ENCODE measurements around the gene COL3A1. TPM values are rescaled to one million over a fixed set of nuclear protein-coding genes. Genes with fewer than 3 reads are reported as not detected.
A peak's percentile ranks its signal among the peaks of the same experiment; 100 is the strongest.

COL3A1 gene
- total and polyA plus RNA-seq, 2 of the 13 experiments (the other 11 are each of a cell fraction or from before 2014, with no cell fraction given): 0.04 TPM; not detected in 1

DNA sequence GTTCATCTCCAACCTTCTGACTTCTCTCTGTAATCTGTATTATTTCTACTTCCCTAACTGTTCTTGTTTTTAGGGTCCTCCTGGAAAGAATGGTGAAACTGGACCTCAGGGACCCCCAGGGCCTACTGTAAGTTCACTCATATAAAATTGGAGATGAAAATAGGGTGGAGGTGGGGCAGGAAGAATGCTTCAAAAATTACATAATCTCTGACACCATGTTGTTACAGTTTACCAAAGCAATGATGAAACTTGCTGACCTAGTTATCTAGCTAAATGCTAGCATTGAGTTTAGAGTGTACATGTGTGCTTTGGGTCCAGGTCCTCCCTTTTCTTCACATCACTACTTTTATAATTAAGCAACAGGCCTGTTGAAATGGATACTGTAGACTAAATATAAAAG, 23.1 kb downstream of the COL3A1 start:
- DNase-seq (ENCODE audit: low spot score) (no peak), FAIRE-seq (no peak), ATAC-seq (no peak)
- Histone ChIP-seq H2AFZ (ENCODE audit: low read length) (no peak overlapping the region), H3K27me3 (ENCODE audit: control insufficient read depth in 1 of 2, insufficient read depth in 2 of 2, low read length in 2 of 2) (no peaks in the 10 kb centered on the region), H3K79me2 (ENCODE audit: insufficient read depth, low read length) (no peaks in the 10 kb centered on the region), H3K9ac (ENCODE audit: insufficient read depth, low read depth, low read length) (no peak overlapping the region), H3K4me1 (ENCODE audit: insufficient read depth, low read length) (no peaks in the 10 kb centered on the region), H3K27ac (ENCODE audit: extremely low read length, insufficient read depth, low read length) (no peak overlapping the region), H3K9me3 (ENCODE audit: low read length) (no peaks in the 10 kb centered on the region; the same call in 1 of the 2 replicates), H4K20me1 (ENCODE audit: insufficient read depth, low read length) (no peaks in the 10 kb centered on the region), H3K4me3 (replicated peaks in 1 of 3; ENCODE audit: insufficient read depth in 1 of 3, low read depth in 2 of 3, low read length in 3 of 3) (no peak overlapping the region), H3K4me2 (ENCODE audit: low read depth, low read length) (no peak overlapping the region), H3K36me3 (replicated peaks in 1 of 2; ENCODE audit: control insufficient read depth in 1 of 2, insufficient read depth in 2 of 2, low read length in 2 of 2) (no peaks in the 10 kb centered on the region)
- no TSS peak for BruUV-seq (replicated peaks)
- POLR2A ChIA-PET: no interaction called here
- TF ChIP-seq MAFF (IDR thresholded peaks at IDR 0.05; ENCODE audit: low read depth, low read length) (0 out of 2 replicates have a peak, but pooled peaks have one; percentile 7), ZNF670 (CRISPR knock-in tag; IDR thresholded peaks at IDR 0.05; ENCODE audit: borderline replicate concordance) (no peak), MAFK (conservative IDR thresholded peaks at IDR 0.05 in 1 of 2, IDR thresholded peaks at IDR 0.05 in 1 of 2; ENCODE audit: low read length in 2 of 2) (peak; percentile 4 to 33; a peak in 1 of 4 replicates)
- intact Hi-C loops (cut with micrococcal nuclease; ENCODE audit: unreplicated experiment) (no loop called here), in situ Hi-C loops (cut with HindIII; ENCODE audit: extremely low pct_ligation_motif_present, low pct_unique_long_range_greater_than_20kb) (loop anchor here (25.0 kb wide), 1 partner anchor 415 kb away; no protein-coding TSS in a partner anchor)
- CTCF ChIA-PET (ENCODE audit: low intra/inter-chr PET ratio, low total read pairs): no interaction called here

DNA sequence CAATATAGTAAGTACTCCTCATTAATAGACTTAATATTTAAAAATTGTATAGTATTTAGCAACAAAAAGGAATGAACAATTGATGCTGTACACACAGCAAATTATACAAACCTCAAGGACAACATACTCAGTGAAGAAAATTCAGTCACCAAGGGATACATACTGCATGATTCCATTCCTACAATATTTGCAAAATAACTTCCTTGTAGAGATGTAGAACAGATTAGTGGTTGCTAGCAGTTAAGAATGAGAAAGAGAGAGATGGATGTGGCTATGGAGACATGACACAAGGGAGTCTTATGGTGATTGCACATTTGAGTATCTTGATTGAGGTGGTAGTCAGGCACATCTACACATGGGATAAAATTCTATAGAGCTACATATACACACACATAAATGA, 26.0 kb downstream of the COL3A1 start:
- Histone ChIP-seq H3K4me3 (replicated peaks in 1 of 3; ENCODE audit: insufficient read depth in 1 of 3, low read depth in 2 of 3, low read length in 3 of 3) (no peak overlapping the region), H3K79me2 (ENCODE audit: insufficient read depth, low read length) (no peaks in the 10 kb centered on the region), H3K27me3 (ENCODE audit: control insufficient read depth in 1 of 2, insufficient read depth in 2 of 2, low read length in 2 of 2) (no peaks in the 10 kb centered on the region), H3K9ac (ENCODE audit: insufficient read depth, low read depth, low read length) (no peak overlapping the region), H3K36me3 (replicated peaks in 1 of 2; ENCODE audit: control insufficient read depth in 1 of 2, insufficient read depth in 2 of 2, low read length in 2 of 2) (no peaks in the 10 kb centered on the region), H3K27ac (ENCODE audit: extremely low read length, insufficient read depth, low read length) (no peak overlapping the region), H3K4me1 (ENCODE audit: insufficient read depth, low read length) (no peaks in the 10 kb centered on the region), H4K20me1 (ENCODE audit: insufficient read depth, low read length) (no peaks in the 10 kb centered on the region), H2AFZ (ENCODE audit: low read length) (no peak overlapping the region), H3K9me3 (ENCODE audit: low read length) (no peaks in the 10 kb centered on the region), H3K4me2 (ENCODE audit: low read depth, low read length) (no peak overlapping the region)
- ChIA-PET CTCF (ENCODE audit: low intra/inter-chr PET ratio, low total read pairs) (no interaction called here), POLR2A (no interaction called here)
- DNase-seq (ENCODE audit: low spot score): no peak
- BruUV-seq (replicated peaks): no TSS peak
- ATAC-seq: no peak
- in situ Hi-C loops (cut with HindIII; ENCODE audit: extremely low pct_ligation_motif_present, low pct_unique_long_range_greater_than_20kb): no loop called here
- FAIRE-seq: no peak
- intact Hi-C loops (cut with micrococcal nuclease; ENCODE audit: unreplicated experiment): no loop called here
- TF ChIP-seq NR2C2 (CRISPR knock-in tag; IDR thresholded peaks at IDR 0.05; ENCODE audit: borderline replicate concordance): no peak
- no peak for TF ChIP-seq ZNF274 (CRISPR knock-in tag; IDR thresholded peaks at IDR 0.05)
- no peak for TF ChIP-seq REL (CRISPR knock-in tag; conservative IDR thresholded peaks at IDR 0.05)
- TF ChIP-seq ZNF33B (CRISPR knock-in tag; IDR thresholded peaks at IDR 0.05): no peak
- TF ChIP-seq, protein P1, sequence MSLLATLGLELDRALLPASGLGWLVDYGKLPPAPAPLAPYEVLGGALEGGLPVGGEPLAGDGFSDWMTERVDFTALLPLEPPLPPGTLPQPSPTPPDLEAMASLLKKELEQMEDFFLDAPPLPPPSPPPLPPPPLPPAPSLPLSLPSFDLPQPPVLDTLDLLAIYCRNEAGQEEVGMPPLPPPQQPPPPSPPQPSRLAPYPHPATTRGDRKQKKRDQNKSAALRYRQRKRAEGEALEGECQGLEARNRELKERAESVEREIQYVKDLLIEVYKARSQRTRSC (CRISPR knock-in tag; IDR thresholded peaks at IDR 0.05; ENCODE audit: low read depth): no peak
- no peak for TF ChIP-seq ZSCAN29 (CRISPR knock-in tag; conservative IDR thresholded peaks at IDR 0.05)
- TF ChIP-seq DPF2 (CRISPR knock-in tag; IDR thresholded peaks at IDR 0.05; ENCODE audit: borderline replicate concordance, low read depth): no peak
- TF ChIP-seq, protein P2, sequence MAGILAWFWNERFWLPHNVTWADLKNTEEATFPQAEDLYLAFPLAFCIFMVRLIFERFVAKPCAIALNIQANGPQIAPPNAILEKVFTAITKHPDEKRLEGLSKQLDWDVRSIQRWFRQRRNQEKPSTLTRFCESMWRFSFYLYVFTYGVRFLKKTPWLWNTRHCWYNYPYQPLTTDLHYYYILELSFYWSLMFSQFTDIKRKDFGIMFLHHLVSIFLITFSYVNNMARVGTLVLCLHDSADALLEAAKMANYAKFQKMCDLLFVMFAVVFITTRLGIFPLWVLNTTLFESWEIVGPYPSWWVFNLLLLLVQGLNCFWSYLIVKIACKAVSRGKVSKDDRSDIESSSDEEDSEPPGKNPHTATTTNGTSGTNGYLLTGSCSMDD (CRISPR knock-in tag; IDR thresholded peaks at IDR 0.05): no peak
- no peak for TF ChIP-seq ZNF256 (CRISPR knock-in tag; conservative IDR thresholded peaks at IDR 0.05)
- TF ChIP-seq ZNF670 (CRISPR knock-in tag; IDR thresholded peaks at IDR 0.05; ENCODE audit: borderline replicate concordance): no peak
- no peak for TF ChIP-seq PITX1 (CRISPR knock-in tag; IDR thresholded peaks at IDR 0.05)
